Measurements from ENCODE around the gene CORO1A.
"Not testable (repeated sequence)": the region's sequence is repeated elsewhere in the genome, so short reads cannot be mapped to it uniquely, and the experiment has no call there.

The CORO1A gene

GRCh38 chr16:30186782-30187555 is 3.6 kb downstream of the CORO1A start:
- TF ChIP-seq CTCF (IDR thresholded peaks at IDR 0.05) (peak; percentile 96), ZFX (IDR thresholded peaks at IDR 0.05; ENCODE audit: borderline replicate concordance) (no peak)
- H3K27ac ChIP-seq, result no peak overlapping the region

GRCh38 chr16:30187556-30187865 is 4.1 kb downstream of the CORO1A start:
- H3K27ac ChIP-seq, result no peak overlapping the region

GRCh38 chr16:30187971-30188561 is 4.7 kb downstream of the CORO1A start:
- H3K27ac ChIP-seq, result no peak overlapping the region
- TF ChIP-seq CTCF (IDR thresholded peaks at IDR 0.05) (no peak), ZFX (IDR thresholded peaks at IDR 0.05; ENCODE audit: borderline replicate concordance) (no peak)

More at GRCh38 chr16:30187556-30187865, 4.1 kb downstream of the CORO1A start:
- TF ChIP-seq ZFX (IDR thresholded peaks at IDR 0.05; ENCODE audit: borderline replicate concordance), result no peak
- peak; percentile 52 for TF ChIP-seq CTCF (IDR thresholded peaks at IDR 0.05)

GRCh38 chr16:30191158-30191557 is 7.8 kb downstream of the CORO1A start:
- H3K27ac ChIP-seq, result not testable (repeated sequence)

- not testable (repeated sequence) for H3K27ac ChIP-seq
Observed at GRCh38 chr16:30193098-30193497, 9.7 kb downstream of the CORO1A start.

GRCh38 chr16:30193615-30194014 is 10.2 kb downstream of the CORO1A start, which contains the start of the genes BOLA2B and SLX1A:
Gene BOLA2B, minus strand, starts transcription at chr16:30193666. Its CDS starts 71 bp downstream, at chr16:30193595.
Gene SLX1A, plus strand, starts transcription at chr16:30193875. Its CDS starts 210 bp downstream, at chr16:30194085.
- H3K27ac ChIP-seq, result not testable (repeated sequence)

GRCh38 chr16:30194172-30194925 is 10.9 kb downstream of the CORO1A start:
- not testable (repeated sequence) for H3K27ac ChIP-seq

GRCh38 chr16:30197001-30197400 is 13.6 kb downstream of the CORO1A start:
- H3K27ac ChIP-seq, result not testable (repeated sequence)

GRCh38 chr16:30199049-30199448 is 15.6 kb downstream of the CORO1A start, which contains the start of gene SULT1A3:
Gene SULT1A3, plus strand, starts transcription at chr16:30199255. Its CDS starts 1,474 bp downstream, at chr16:30200729.
- not testable (repeated sequence) for H3K27ac ChIP-seq

- not testable (repeated sequence) for H3K27ac ChIP-seq
Observed at GRCh38 chr16:30199608-30200343, 16.4 kb downstream of the CORO1A start.

GRCh38 chr16:30205541-30206236 is 22.3 kb downstream of the CORO1A start:
- not testable (repeated sequence) for H3K27ac ChIP-seq

- not testable (repeated sequence) for H3K27ac ChIP-seq
Observed at GRCh38 chr16:30206252-30206651, 22.9 kb downstream of the CORO1A start.

GRCh38 chr16:30207063-30207704 is 23.8 kb downstream of the CORO1A start:
- H3K27ac ChIP-seq, result not testable (repeated sequence)

GRCh38 chr16:30209032-30209431 is 25.6 kb downstream of the CORO1A start:
- H3K27ac ChIP-seq, result not testable (repeated sequence)

- not testable (repeated sequence) for H3K27ac ChIP-seq
Observed at GRCh38 chr16:30211414-30211813, 28.0 kb downstream of the CORO1A start.
